GM21447 (cell line): ENCODE data around the gene EFHD2.
"Not testable (repeated sequence)": the region's sequence is repeated elsewhere in the genome, so short reads cannot be mapped to it uniquely, and the experiment has no call there.

ENCODE experiments used
- ATAC-seq: cut with Tn5 transposase; IDR thresholded peaks from one replicate; pipeline ENCODE4 v1.9.1; 2021; ENCODE audit not compliant: unreplicated experiment

Gene EFHD2

DNA sequence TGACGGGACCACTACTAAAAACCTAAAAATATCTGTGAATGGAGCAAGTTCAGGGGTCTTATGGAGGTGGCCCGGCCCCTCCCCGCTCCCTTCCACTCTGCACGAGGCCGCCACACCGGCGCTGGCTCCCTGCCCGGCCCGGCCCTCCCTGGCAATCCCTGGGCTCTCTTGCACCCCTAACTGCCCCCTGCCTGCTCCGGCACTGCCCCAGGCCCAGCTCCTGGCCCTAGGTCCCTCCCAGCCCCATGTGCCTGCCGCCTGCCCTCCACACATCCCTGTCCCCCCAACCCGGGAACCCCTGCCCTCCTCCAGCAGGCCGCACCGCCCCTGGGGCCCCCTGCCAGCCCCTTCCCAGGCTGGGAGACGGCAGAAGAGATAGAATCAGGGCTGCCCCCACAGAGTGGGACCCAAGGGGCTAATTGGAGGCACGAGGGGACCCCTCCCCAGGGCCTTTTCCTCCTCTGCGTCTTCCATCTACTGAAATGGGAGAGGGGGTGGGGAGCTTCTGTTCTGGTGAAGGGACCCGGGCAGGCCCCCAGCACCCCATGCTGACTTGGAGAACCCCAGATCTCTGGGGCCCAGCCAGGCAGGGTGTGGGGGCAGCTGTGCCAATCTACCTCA, 19.2 kb downstream of the EFHD2 start:
- no peak for ATAC-seq

DNA sequence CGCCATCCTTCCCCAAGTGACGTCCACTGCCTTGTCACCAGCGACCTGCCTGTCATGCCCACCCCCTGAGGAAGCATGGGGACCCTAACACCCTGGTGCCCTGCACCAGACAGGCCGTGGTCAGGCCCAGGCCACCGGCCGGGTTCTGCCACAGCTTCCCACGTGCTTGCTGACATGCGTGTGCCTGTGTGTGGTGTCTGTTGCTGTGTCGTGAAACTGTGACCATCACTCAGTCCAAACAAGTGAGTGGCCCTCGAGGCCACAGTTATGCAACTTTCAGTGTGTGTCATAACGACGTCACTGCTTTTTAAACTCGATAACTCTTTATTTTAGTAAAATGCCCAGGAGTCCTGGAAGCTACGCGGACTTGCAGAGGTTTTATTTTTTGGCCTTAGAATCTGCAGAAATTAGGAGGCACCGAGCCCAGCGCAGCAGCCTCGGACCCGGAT, 20.0 kb downstream of the EFHD2 start:
- no peak for ATAC-seq

DNA sequence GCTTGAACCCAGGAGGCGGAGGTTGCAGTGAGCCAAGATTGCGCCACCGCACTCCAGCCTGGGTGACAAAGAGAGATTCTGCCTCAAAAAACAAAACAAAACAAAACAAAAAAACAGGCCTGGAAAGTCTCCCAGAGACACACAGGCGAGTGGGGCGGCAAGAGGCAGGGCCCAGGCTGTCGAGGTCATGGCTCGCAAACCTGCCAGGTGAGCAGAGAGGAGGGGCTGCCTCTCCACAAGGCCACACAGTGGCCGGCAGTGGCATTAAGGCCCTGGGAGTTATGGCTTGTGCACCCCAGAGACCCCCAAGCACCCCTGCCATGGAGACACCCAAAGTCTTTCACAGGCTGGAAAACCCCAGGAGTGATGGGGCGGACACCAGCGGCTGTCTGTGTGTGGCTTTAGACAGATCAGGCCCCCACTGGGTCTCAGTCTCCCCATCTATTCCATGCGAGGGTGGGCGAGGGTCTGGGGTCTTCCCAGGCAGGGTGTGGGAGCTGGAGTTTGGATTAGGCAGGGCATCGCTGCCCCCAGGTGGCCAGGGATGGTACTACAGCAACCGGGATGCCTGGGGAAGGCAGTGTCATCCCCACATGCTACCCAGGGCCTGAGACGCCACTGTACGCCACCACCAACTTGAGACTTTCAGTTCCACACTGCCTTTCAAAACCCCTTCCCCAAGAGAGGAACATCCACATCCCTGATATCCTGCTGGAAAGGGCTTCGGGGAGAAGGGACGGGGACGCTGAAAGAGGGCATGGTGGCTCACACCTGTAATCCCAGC, 21.3 kb downstream of the EFHD2 start:
- ATAC-seq, result no peak

DNA sequence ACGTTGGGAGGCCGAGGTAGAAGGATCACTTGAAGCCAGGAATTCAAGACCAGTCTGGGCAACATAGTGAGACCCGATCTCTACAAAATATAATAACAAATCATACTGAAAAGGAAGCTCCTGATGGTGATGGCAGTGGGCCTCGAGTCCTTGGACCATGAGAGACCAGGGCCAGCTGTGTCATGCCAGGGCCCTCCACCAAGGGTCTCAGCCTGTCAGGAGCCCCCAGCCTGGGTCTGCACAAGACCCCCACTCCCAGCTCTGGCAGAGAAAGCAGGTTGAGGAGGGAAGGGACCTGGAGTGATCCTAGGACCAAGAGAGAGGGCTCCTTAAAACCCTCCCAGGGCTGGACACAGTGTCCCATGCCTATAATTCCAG, 21.9 kb downstream of the EFHD2 start:
- ATAC-seq, result no peak

DNA sequence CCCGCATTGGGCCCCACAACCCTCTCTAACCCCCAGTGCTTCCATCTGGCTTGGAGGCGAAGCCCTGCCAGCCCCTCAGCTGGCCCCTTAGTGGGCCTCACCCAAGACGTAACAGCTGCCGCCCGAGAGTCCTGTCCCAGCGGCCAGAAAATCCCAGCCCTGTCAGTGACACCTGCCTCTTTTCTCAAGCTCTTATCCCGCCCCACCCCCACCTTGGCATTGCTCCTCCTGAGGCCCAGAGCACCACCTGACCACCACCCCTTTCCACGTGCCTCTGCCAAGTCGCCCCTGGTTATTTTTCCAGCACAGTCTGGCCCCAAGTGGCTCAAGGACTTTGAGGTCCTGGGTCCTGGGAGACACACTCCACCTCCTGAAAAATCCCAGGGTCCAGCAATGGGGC, 22.6 kb downstream of the EFHD2 start:
- no peak for ATAC-seq

DNA sequence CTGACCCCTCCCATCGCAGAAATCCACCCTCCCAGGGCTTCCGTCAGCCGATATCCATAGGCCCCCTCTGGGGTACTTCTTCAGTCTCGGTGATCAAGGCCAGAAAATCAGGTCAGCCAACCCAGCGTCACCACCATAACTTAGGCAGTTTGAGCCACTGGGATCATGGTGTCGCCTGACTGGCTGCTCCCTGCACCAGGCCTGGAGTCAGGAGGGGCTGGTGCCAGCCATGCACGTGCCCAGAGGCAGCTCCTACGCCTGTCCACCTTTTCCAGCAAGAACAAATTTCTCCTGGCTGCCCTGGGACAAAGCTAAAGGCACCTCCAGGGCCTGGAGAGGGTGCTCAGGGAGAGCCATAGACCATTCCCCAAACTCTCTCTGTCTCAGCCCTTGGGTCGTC, 23.8 kb downstream of the EFHD2 start:
- no peak for ATAC-seq

DNA sequence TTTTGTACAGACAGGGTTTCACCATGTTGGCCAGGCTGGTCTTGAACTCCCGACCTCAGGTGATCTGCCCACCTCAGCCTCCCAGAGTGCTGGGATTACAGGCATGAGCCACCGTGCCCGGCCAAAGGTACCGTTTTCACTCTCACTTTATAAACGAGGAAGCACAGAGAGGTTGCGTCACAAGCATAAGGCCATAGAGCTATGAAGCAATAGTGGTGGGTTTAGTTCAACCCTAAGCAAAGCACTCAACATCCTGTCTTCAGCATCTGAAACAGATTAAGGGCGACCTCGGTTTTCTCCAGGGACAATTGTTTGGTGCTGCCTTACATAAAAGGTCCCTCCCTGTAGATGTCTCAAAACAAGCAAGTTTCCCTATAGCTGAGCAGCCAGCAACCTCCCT, 25.1 kb downstream of the EFHD2 start:
- ATAC-seq, result not testable (repeated sequence)

DNA sequence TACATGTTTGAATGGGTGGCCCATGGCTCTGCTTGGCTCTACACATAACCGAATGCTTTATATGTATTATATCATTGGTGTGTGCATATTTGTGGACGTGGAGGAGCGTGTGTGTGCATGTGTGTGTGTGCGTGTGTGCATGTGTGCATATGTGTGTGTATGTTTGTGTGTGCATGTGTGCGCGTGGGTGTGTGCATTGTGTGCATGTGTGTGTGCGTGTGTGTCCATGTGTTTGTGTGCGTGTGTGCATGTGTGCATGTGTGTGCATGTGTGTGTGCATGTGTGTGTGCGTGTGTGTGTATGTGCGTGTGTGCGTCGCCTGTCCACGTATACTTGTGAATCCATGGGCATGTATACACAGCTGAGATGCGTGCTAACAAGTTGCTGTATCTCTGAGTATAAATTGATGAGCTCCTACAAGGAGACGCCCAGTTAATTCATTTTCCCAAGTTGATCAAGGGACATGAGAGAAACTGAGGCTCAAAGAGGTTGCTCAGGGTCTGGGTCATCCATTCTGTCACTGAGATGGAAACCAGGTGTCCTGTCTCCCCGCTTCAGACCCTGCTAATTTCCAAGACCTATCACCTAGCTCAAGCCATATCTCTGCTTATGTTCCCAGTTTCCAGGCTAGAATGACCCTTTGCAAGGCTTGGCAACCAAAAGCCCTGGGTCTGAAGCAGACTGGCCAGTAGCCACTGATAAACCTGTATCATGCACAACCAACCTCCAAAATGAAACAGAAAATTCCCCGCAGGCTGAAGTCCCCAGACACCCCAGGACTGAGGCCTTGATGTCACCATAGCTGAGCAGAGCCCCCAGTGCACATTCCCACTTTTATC, 25.8 kb downstream of the EFHD2 start:
- no peak for ATAC-seq

DNA sequence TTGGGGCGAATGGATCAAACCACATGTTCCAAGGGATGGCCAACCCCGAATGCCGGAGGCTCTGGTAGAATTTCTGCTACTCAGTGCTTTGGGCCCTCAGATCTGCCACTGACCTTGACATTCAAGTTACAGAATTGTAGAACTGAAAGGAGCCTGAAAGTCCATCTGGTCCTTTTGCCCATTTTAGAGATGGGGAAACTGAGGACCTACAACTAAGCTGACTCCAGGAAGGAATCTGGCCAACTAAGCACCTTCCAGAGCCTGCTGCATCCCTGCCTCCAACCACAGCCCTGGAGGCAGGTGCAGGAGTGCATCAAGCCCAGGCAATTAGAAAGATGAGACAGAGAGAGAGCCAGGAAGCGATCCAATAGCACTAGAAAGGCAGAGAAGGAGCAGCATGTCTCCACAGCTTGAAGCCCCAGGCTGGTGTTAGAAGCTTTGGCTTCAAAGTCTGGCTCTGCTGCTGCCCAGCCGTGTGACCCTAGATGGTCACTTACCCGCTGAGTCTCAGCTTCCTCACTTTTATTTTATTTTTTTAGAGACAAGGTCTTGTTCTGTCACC, 27.3 kb downstream of the EFHD2 start:
- ATAC-seq, result no peak

DNA sequence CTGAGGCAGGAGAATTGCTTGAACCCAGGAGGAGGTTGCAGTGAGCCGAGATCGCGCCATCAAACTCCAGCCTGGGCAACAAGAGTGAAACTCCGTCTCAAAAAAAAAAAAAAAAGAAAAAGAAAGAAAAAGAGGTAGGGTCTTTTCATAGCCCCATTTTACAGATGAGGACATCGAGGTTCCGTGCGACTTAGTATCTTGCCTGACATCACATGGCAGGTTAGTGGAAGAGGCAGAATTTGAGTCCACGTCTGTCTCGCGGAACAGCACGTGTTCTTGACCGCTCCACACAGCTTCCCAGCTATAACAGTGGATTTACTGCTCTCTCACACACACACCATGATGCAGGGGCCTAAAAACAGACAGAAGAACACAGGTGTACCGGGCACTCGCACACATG, 29.6 kb downstream of the EFHD2 start:
- no peak for ATAC-seq

DNA sequence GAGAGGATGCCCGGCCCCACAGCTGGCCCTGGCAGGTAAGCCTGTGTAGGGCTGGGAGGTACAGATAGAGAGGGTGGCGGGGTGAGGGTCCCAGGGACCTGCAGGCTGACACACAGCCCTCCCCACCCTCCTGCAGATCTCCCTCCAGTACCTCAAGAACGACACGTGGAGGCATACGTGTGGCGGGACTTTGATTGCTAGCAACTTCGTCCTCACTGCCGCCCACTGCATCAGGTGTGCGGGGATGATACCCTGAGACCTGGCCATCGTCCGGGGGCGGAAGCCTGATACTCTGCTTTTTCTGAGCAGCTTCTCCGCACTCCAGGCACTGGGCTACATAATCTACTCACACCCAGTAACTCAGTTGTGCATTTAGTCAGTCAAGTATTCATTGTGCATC, 30.7 kb downstream of the EFHD2 start:
- ATAC-seq, result no peak

DNA sequence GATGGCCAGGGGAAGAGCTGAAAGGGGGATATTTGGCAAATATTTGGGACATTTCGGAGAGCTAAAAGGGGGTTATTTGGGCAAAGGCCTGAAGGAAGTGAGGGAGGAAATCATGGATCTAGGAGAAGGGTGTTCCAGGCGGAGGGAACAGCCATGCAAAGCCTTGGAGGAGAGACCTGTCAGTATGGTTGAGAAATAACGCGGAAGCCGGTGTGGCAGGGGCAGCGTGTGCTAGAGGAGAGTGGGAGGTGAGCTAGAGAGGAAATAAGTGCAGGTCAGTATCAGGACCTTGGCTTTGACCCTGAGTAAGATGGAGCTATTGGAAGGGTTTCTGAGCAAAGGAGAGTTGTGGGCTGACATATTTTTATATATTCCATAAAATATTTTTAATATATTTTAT, 31.6 kb downstream of the EFHD2 start:
- no peak for ATAC-seq

DNA sequence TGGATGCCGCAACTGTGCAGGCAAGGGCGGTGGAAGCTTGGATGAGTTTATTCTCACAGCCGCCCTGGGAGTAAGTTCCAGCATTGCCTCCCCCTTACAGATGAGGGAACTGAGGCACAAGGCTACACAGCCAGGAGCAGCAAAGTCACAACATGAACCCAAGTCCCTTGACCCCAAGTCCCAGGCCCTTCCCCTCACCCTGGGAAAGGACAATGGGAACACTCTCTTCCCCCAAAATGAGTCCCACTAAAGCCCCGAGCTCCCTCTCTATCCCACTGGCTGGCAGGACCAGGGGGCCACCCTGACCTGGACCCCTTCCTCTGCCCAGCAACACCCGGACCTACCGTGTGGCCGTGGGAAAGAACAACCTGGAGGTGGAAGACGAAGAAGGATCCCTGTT, 32.4 kb downstream of the EFHD2 start:
- no peak for ATAC-seq

DNA sequence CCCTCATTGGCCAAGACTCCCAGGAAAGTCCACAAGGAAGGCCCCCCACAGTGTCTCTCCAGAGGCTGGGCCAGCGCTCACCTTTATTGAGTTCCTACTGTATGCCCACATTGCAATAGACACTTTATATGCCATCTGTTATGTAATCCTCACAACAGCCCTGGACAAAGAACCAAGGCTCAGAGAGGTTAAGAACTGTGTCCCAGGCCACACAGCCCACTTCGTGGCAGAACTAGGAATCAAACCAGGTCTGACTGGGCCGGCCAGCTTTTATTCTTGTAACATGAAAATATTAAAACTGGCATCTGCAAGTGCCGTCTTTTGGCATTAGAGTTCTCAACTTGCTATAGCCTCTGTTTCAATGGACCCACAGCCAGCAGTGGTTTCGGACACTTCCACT, 33.1 kb downstream of the EFHD2 start:
- no peak for ATAC-seq

DNA sequence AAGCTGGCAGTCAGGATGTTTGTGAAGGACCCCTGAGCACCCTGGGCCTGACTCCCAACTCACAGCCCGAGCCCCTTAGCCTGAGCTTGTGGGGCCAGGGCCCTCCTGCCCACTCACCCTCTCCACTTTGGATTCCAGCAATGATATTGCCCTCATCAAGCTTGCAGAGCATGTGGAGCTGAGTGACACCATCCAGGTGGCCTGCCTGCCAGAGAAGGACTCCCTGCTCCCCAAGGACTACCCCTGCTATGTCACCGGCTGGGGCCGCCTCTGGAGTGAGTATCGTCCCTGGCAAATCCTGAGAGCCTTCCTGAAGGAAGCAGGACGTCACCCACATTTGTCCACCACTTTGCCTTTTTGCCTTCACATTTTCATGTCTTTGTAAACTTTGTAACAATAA, 33.6 kb downstream of the EFHD2 start:
- no peak for ATAC-seq

DNA sequence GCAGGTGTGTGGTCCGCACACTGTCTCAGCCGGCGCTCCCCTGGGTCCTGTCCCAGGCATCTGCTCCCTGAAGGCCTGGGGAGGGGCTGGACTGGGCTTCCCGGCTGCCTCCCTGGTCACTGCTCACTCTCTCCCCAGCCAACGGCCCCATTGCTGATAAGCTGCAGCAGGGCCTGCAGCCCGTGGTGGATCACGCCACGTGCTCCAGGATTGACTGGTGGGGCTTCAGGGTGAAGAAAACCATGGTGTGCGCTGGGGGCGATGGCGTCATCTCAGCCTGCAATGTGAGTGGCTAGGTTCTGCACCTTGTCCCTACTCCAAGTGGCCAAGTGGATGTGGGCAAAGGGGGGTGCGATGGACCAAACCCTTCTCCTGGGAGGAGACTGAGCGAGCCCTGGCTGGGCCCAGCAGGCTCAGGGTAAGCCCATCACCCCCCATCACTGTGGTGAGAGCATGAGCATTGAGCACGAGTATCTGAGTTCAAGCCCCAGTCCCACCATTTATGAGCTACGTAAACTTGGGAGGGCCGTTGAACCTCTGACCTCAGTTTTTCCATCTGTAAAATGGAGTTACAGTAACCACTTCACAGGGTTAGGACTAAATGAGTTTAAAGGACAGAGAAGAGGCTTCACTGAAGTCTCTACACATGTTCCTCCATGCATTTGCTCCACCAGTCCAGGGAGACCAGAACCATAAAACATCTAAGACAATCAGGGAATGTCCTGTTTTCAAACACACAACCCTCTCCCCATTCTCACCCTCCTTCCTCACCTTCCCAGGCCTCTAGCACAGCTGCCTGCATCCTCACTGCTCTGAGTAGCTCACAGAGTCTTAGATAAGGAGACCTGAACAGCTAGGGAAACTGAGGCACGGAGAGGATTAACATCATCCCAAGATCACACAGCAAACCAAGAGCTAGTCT, 35.0 kb downstream of the EFHD2 start:
- ATAC-seq, result no peak

DNA sequence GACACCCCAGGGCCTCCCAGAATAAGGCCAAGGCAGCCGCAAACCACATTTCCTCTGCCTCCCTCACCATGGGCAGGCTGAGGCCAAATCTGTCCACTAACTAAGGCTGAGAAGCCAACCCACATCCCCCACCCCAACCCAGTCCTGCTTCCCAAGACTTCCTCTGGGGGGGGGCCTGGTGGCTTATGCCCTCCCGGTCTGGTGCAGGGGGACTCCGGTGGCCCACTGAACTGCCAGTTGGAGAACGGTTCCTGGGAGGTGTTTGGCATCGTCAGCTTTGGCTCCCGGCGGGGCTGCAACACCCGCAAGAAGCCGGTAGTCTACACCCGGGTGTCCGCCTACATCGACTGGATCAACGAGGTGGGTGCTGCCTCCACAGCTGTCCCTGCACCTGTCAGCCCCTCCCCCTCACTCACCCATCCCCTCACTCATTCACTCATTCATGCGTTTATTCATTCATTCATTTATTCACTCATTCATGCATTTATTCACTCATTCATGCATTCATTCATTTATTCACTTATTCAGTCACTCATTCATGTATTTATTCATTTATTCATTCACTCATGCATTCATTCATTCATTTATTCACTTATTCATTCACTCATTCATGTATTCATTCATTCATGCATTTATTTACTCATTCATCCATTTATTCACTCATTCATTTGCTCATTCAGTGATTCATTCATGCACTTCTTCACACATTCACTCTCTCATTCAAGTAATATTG, 35.9 kb downstream of the EFHD2 start:
- no peak for ATAC-seq

DNA sequence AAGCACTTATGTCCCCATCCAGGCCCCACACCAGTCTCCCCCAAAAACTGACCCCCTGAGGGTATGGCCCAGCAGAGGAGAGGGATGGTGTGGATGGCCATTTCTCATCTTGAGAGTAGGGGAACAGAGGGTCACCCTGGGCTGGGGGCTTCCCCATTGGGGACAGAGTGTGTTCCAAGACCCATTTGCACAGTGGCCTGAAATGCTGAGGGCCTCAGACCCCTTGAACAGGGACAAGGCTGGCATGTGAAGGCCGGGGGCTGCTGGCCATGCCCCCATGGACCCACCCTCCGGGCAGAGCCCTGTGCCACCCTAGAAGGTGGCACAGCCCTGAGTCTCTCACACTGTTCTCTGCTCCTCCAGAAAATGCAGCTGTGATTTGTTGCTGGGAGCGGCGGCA, 36.5 kb downstream of the EFHD2 start:
- no peak for ATAC-seq

DNA sequence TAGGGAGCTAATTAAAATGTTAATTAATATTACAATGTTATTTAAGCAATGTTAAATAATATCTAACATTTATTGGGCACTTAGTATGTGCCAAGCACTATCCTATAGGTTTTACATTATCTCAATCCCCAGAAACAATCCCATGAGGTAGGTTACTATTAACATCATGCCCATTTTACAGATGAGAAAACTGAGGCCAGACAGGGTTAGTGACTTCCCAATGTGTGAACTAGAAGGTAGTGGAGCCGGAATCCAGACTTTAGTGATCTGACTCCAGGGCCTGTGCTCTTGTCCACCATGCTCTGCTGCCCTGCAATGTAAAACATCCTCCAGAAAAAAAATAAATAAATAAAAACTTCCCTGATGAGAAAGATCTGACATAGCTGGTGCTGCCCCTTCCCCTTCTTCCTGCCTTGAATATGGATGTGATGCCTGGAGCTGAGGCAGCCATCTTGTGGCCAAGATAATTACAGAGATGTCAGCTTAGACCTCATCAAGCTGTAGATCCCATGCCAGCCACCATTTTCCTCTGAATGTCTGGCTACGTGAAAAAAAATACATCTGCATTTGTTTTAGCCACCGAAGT, 39.3 kb downstream of the EFHD2 start:
- ATAC-seq, result no peak

DNA sequence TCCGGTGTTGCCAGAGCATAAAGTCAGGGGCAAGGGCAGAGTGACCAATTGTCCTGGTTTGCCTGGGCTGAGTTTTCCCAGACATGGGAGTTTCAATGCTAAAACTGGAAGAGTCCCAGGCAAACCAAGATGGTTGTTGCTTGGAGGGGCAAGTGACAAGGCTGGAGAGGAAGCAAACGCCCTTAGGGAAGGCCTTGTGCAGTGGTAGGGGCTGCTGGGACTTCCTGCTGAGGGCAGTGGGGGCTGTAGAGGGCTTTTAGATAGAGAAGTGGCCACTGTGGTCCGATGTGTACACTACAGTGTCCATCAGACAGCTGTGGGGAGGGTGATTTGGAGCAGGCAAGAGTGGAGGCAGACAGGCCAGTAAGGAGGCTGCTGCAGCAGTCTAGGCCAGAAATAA, 39.9 kb downstream of the EFHD2 start:
- no peak for ATAC-seq
